CD4-positive, alpha-beta T cell treated with Interleukin-4 for 4 hours (primary cell): Measurements from ENCODE around the gene TECTA.

ENCODE experiments used
- DNase-seq: peaks from one replicate; pipeline ENCODE4 v3.0.0-alpha.2; 2020

Gene TECTA

DNA sequence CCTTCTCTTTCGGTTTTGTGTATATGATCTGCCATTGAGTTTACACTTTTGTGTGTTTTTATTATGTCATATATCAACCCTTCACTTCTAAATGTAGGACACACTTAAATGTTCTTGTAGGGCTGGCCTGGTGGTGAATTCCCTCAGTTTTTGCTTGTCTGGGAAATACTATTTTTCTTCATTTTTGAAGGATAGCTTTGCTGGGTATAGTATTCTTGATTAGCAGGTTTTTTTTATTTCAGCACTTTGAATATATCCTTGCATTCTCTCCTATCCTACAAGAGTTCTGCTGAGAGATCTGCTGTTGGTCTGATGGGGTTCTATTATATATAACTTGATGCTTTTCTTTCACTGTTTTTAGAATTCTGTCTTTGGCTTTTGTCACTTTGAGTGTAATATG, 79.1 kb downstream of the TECTA start:
- DNase-seq, result no peak

DNA sequence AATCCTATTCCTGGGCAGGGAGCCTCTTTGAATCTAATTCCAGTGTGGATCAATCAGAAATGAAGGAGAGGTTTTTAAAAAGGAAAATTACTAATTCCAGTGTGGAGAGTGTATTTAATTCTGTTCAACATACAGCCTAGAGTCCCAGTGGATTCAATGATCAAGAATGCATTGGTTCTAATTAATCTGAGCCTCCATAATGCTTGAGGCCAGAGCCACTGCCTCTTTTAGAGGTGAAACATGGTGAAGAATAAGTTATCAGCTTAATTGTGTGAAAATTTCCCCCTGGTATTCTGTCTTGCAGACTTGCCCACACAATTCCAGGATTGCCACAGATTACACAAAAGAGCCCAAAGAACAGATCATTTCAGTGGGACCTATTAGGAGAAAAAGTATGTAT, 87.7 kb downstream of the TECTA start:
- DNase-seq, result no peak

- no peak for DNase-seq
Measured at GRCh38 chr11:121191818-121192217, 90.8 kb downstream of the TECTA start.

GRCh38 chr11:121194731-121195596, 93.9 kb downstream of the TECTA start:
- DNase-seq, result peak; percentile 73

DNA sequence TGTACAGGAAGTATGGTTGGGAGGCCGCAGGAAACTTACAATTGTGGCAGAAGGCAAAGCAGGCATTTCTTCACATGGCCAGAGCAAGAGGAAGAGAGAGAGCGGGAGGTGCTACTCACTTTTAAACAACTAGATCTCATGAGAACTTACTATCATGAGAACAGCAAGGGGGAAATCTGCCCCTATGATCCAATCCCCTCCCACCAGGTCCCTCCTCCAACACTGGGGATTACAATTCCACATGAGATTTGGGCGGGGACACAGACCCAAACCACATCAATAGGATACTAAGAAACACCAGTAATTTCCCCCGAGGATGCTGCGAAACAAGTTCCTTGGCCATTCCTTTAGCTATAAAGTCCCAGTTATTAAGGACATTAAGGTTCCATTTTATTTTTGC, 97.4 kb downstream of the TECTA start:
- no peak for DNase-seq

DNA sequence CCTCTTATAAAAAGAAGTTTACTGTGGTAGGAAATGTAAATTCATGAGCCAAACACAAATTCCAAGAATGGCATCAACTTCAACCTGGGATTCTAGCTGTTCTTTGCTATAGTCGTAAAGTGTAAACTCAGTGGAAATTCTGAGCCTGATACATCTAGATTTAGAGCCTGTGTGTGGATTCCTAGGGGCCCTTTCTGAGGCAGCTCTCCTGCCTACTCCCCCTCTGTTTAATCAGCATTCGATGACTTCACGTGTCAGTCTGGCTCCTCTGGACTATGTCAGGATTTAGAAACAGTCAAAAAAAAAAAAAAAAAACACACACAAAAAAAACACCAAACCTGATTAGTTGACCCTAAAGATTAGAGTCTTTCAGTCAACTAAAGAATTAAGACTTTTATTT, 98.5 kb downstream of the TECTA start:
- DNase-seq, result no peak

DNA sequence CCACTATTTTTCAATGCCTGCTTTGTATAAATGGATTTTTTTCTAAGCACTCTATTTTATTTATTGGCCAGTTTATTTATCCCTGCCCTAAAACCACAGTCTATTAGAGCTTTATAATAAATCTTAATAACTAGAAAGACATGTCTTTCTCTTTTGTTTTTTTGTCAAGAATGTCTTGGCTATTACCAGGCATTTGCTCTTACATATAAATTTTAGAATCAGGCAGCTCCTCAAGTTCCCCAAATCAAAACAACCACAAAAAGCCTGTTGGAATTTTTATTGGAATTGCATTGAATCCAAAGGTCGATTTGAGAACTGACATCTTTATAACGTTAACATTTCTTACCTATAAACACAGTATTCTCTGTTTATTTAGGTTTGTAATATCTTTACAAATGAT, 105.8 kb downstream of the TECTA start:
- no peak for DNase-seq

DNA sequence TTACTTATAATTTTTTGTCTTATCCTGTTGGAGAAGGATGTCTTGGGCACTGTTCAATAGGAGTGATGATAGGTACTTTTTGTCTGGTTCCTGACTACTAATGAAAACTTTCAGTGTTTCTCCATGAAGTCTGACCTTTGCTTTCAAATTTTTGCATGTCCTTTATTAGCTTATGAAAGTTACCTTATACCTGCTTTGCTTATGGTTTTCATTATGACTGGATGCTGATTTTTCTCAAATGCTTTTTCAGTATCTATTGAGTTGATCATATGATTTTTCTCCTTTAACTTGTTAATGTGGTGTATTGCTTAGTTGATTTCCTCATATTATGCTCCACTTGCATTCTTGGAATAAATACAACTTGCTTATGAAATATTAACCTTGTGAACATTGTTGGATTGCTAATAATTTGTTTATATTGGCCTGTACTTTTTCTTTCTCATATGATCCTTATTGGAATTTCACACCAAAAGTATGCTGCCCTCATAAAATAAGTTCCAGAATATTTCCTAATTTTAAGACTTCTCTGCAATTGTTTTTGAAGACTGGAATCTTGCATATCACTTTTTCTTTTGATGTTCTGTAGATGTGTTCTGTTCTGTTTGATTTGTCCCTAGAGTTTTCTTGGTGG, 106.6 kb downstream of the TECTA start:
- DNase-seq, result no peak

GRCh38 chr11:121210445-121211080, 109.5 kb downstream of the TECTA start:
- no peak for DNase-seq

- DNase-seq, result no peak
Measured at GRCh38 chr11:121211626-121212025, 110.6 kb downstream of the TECTA start.

DNA sequence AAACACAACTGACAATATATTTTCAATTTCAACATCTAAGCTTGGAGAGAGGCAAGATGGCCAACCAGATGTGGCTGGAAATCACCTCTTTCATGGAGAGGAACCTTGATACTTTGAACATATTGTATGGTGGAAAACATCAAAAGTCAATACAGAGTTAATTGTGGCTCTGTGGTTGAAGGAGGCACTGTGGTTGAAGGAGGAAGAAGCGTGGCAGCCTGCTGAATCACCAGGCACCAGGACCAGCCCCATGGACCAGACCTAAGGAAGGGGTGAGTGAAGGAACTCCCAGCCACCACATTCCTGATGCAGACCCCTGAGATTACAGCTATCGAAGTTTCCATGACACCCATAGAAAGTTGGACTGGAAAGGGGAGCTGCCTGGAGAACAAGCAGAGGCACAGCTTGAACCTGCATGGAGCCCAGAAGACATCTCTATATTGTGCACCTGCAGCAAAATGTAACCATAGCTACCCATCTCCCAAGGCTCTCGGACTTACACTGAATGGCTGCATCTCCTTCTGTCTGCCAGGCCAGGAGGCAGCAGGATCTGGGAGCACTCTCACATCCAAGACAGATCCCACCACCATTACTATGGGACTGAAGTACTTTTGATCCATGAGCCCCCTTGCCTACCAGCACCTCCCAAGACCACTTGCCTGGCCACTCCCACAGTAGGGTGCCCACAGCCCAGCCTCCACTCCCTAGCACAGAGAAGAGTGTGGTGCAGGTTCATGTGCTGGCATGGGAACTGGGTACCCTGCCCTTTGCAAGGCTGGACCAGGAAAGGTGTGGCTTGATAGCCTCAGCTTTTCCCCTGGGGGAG, 111.7 kb downstream of the TECTA start:
- DNase-seq, result no peak

- no peak for DNase-seq
Measured at GRCh38 chr11:121213362-121213893, 112.4 kb downstream of the TECTA start.

DNA sequence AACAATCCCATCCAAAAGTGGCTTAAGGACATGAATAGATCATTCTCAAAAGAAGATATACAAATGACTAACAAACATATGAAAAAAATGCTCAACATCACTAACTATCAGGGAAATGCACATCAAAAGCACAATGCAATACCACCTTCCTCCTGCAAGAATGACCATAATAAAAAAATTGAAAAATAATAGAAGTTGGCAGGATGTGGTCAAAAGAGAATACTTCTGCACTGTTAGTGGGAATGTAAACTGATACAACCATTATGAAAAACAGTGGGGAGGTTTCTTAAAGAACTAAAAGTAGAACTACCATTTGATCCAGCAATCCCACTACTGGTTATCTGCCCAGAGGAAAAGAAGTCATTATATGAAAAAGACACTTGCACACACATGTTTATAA, 113.8 kb downstream of the TECTA start:
- DNase-seq, result no peak

GRCh38 chr11:121221496-121222200, 120.6 kb downstream of the TECTA start:
- no peak for DNase-seq

DNA sequence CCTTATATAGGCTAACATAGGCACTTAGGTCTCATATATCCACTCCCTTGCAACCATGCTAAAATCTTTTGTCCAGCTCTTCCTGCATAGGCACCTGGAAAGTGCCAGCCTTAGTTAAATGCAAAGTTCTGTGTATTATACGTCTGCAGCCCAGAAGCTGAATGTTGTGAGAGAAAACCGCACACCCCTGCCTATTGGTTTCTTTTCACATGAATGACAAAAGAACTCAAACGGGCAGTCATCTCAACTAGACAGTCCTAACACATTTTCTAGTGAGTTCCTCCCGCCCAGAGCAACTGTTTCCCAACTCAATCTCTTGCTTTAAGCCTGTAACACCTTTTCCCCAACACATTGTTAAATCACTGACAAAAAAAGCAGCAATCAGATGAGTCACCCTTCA, 122.1 kb downstream of the TECTA start:
- DNase-seq, result no peak

- no peak for DNase-seq
Measured at GRCh38 chr11:121225382-121225781, 124.3 kb downstream of the TECTA start.

GRCh38 chr11:121226415-121227263, 125.6 kb downstream of the TECTA start:
- no peak for DNase-seq

- no peak for DNase-seq
Measured at GRCh38 chr11:121228851-121229250, 127.8 kb downstream of the TECTA start.

GRCh38 chr11:121229495-121230215, 128.6 kb downstream of the TECTA start:
- DNase-seq, result no peak

- DNase-seq, result no peak
Measured at GRCh38 chr11:121231576-121232278, 130.7 kb downstream of the TECTA start.
